HCT116 (cell line): Measurements from ENCODE around the gene P4HB.

ENCODE experiments used
- EGR1 ChIP-seq: IDR thresholded peaks from 2 replicates; pipeline ENCODE4 v1.6.1; 2012; ENCODE audit warnings: low read depth
- POLR2AphosphoS5 ChIP-seq: IDR thresholded peaks from 2 replicates; pipeline ENCODE4 v1.6.1; 2011; ENCODE audit warnings: mild to moderate bottlenecking, low read depth, low read length, moderate library complexity
- RAD21 ChIP-seq: IDR thresholded peaks from 2 replicates; pipeline ENCODE4 v1.6.1; 2012; ENCODE audit warnings: low read depth, mild to moderate bottlenecking
- TF ChIP-seq, protein P1 (sequence below), 3 experiments: fragments of 200-600 bp in 1 of 3; sonication (generic) in 1 of 3; IDR thresholded peaks in 2 of 3; conservative IDR thresholded peaks in 1 of 3; 2 replicates each; pipeline ENCODE4 v1.5.1; 2012 to 2017; ENCODE audit warnings: low read depth in 2 of 3, low read length in 2 of 3, antibody characterized with exemption in 1 of 3, borderline replicate concordance in 1 of 3, control low read depth in 1 of 3, mild to moderate bottlenecking in 1 of 3, mixed read lengths in 1 of 3, mixed run types in 1 of 3, moderate library complexity in 1 of 3; ENCODE audit not compliant: insufficient read depth in 1 of 3
- TF ChIP-seq, protein P2 (sequence below): IDR thresholded peaks from 2 replicates; pipeline ENCODE4 v1.6.1; 2012

- TF ChIP-seq RAD21 (no peak), POLR2AphosphoS5 (no peak), EGR1 (no peak)
- TF ChIP-seq, protein P1, sequence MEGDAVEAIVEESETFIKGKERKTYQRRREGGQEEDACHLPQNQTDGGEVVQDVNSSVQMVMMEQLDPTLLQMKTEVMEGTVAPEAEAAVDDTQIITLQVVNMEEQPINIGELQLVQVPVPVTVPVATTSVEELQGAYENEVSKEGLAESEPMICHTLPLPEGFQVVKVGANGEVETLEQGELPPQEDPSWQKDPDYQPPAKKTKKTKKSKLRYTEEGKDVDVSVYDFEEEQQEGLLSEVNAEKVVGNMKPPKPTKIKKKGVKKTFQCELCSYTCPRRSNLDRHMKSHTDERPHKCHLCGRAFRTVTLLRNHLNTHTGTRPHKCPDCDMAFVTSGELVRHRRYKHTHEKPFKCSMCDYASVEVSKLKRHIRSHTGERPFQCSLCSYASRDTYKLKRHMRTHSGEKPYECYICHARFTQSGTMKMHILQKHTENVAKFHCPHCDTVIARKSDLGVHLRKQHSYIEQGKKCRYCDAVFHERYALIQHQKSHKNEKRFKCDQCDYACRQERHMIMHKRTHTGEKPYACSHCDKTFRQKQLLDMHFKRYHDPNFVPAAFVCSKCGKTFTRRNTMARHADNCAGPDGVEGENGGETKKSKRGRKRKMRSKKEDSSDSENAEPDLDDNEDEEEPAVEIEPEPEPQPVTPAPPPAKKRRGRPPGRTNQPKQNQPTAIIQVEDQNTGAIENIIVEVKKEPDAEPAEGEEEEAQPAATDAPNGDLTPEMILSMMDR (IDR thresholded peaks at IDR 0.05 in 2 of 3, conservative IDR thresholded peaks at IDR 0.05 in 1 of 3; ENCODE audit: borderline replicate concordance in 1 of 3, insufficient read depth in 1 of 3, low read depth in 2 of 3, low read length in 2 of 3), result no peak
- TF ChIP-seq, protein P2, sequence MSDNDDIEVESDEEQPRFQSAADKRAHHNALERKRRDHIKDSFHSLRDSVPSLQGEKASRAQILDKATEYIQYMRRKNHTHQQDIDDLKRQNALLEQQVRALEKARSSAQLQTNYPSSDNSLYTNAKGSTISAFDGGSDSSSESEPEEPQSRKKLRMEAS, result no peak
Measured at GRCh38 chr17:81801327-81801726, 59.0 kb downstream of the P4HB start.
